SK-N-SH treated with all-trans-retinoic acid at 6 μM for 48 hours (cell line): ENCODE results near the gene NKD1.

Experiments used
- ATAC-seq: fragments of 200-7000 bp; cut with Tn5 transposase; 3 replicates; pipeline ENCODE4 v1.9.1; 2020; ENCODE audit warnings: mild to moderate bottlenecking, moderate library complexity
- ARNTL ChIP-seq: fragments of 450-650 bp; formaldehyde crosslinking; IDR thresholded peaks from 2 replicates; pipeline ENCODE4 v1.5.0; 2020; ENCODE audit warnings: low read depth, mild to moderate bottlenecking, moderate library complexity, borderline replicate concordance
- BACH2 ChIP-seq: fragments of 250-450 bp; sonication (Bioruptor Pico); IDR thresholded peaks from 2 replicates; pipeline ENCODE4 v1.9.0; 2021; ENCODE audit warnings: mild to moderate bottlenecking, borderline replicate concordance
- CREB5 ChIP-seq: fragments of 250-450 bp; sonication (Bioruptor Pico); IDR thresholded peaks from 2 replicates; pipeline ENCODE4 v1.5.1; 2020; ENCODE audit warnings: low read depth, mild to moderate bottlenecking, moderate library complexity
- CSDC2 ChIP-seq: fragments of 250-450 bp; sonication (Bioruptor Pico); IDR thresholded peaks from 2 replicates; pipeline ENCODE4 v1.5.0; 2020; ENCODE audit warnings: mild to moderate bottlenecking, moderate library complexity
- ESRRG ChIP-seq: fragments of 250-450 bp; sonication (Bioruptor Pico); IDR thresholded peaks from 2 replicates; pipeline ENCODE4 v1.6.1; 2021; ENCODE audit warnings: mild to moderate bottlenecking
- OSR1 ChIP-seq: fragments of 250-450 bp; sonication (Bioruptor Pico); IDR thresholded peaks from 2 replicates; pipeline ENCODE4 v1.8.0; 2022; ENCODE audit warnings: moderate library complexity, mild to moderate bottlenecking, inconsistent platforms
- POU6F1 ChIP-seq: fragments of 250-450 bp; sonication (Bioruptor Pico); IDR thresholded peaks from 2 replicates; pipeline ENCODE4 v1.8.0; 2021; ENCODE audit warnings: low read depth, mild to moderate bottlenecking, moderate library complexity, borderline replicate concordance
- RARB ChIP-seq: fragments of 250-450 bp; sonication (Bioruptor Pico); IDR thresholded peaks from 2 replicates; pipeline ENCODE4 v1.8.0; 2021; ENCODE audit warnings: mild to moderate bottlenecking, moderate library complexity
- SNAI2 ChIP-seq: fragments of 250-450 bp; sonication (Bioruptor Pico); IDR thresholded peaks from 2 replicates; pipeline ENCODE4 v1.5.0; 2020; ENCODE audit warnings: mild to moderate bottlenecking, moderate library complexity
- TCF4 ChIP-seq: fragments of 250-450 bp; sonication (Bioruptor Pico); IDR thresholded peaks from 2 replicates; pipeline ENCODE4 v1.8.0; 2021; ENCODE audit warnings: mild to moderate bottlenecking, moderate library complexity, borderline replicate concordance
- TOX ChIP-seq: fragments of 250-450 bp; sonication (Bioruptor Pico); IDR thresholded peaks from 2 replicates; pipeline ENCODE4 v1.8.0; 2021; ENCODE audit warnings: mild to moderate bottlenecking, moderate library complexity, borderline replicate concordance
- TSHZ2 ChIP-seq: fragments of 250-450 bp; sonication (Bioruptor Pico); IDR thresholded peaks from 2 replicates; pipeline ENCODE4 v1.5.0; 2020; ENCODE audit warnings: mild to moderate bottlenecking, moderate library complexity
- ZC3H10 ChIP-seq: fragments of 250-450 bp; sonication (Bioruptor Pico); IDR thresholded peaks from 2 replicates; pipeline ENCODE4 v1.5.1; 2021; ENCODE audit warnings: mild to moderate bottlenecking, moderate library complexity
- ZFP3 ChIP-seq: fragments of 250-450 bp; sonication (Bioruptor Pico); IDR thresholded peaks from 2 replicates; pipeline ENCODE4 v1.5.0; 2020; ENCODE audit warnings: mild to moderate bottlenecking, moderate library complexity
- ZFP30 ChIP-seq: fragments of 450-650 bp; formaldehyde crosslinking; IDR thresholded peaks from 2 replicates; pipeline ENCODE4 v1.5.0; 2022; ENCODE audit warnings: mild to moderate bottlenecking, moderate library complexity
- ZNF565 ChIP-seq: fragments of 450-650 bp; formaldehyde crosslinking; conservative IDR thresholded peaks from 2 replicates; pipeline ENCODE4 v1.5.0; 2020; ENCODE audit warnings: low read depth, mild to moderate bottlenecking, moderate library complexity
- ZNF70 ChIP-seq: fragments of 450-650 bp; formaldehyde crosslinking; IDR thresholded peaks from 2 replicates; pipeline ENCODE4 v1.5.0; 2020; ENCODE audit warnings: mild to moderate bottlenecking, moderate library complexity
- TF ChIP-seq, protein P1 (sequence below): fragments of 250-450 bp; sonication (Bioruptor Pico); IDR thresholded peaks from 2 replicates; pipeline ENCODE4 v1.5.1; 2021; ENCODE audit warnings: mild to moderate bottlenecking, moderate library complexity

NKD1 gene

DNA sequence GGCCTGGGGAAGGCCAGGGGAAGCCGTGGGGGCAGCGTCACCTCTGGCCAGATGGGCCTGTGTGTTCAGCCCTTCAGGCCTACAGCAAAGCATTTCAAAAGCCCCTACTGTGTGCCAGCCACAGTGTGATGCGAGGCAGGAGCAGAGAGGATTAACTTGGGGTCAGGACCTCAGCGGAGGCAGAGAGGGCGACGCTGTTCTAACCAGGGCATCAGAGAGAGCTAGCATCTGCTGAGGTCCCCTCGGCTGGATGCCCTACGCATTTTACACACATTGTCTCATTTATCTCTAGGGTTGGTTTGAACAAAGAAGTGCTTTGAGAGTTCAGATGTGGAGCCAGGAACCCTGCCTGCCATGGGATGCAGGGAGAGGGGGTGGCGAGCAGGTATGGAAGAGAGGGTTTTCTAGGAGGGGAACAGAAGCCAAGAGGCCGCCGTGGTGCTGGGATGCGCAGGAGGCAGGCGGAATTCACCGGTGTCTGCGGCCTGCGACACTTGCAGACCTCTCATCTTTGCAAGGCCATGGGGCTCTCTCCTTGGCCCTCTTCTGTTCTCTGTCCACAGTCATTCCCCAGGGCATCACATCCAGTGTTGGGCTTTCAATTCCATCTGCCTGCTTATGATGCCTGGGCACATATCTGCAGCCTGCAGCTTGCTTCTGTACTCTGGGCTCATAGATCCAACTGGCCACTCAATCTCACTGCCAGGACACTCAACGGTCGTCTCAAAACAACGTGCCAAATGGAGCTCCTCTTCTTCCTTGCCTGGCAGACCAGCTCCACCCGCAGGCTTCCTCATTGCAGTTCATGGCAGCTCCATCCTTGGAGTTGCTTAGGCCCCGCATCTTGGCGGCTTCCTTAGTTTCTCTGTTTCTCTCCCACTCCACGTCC is 8.1 kb upstream of the NKD1 start:
- TF ChIP-seq TOX (CRISPR knock-in tag) (no peak), ESRRG (no peak), RARB (CRISPR knock-in tag) (no peak), BACH2 (CRISPR knock-in tag) (no peak), ARNTL (CRISPR knock-in tag) (no peak), CREB5 (CRISPR knock-in tag) (no peak), ZC3H10 (CRISPR knock-in tag) (no peak), ZFP30 (CRISPR knock-in tag) (no peak)
- no peak for ATAC-seq

GRCh38 chr16:50540711-50541007 is 7.5 kb upstream of the NKD1 start:
- ATAC-seq, result no peak

GRCh38 chr16:50542703-50543102 is 5.5 kb upstream of the NKD1 start:
- TF ChIP-seq BACH2 (CRISPR knock-in tag) (no peak), ZFP3 (CRISPR knock-in tag) (no peak), CSDC2 (CRISPR knock-in tag) (no peak), ZC3H10 (CRISPR knock-in tag) (no peak), ARNTL (CRISPR knock-in tag) (no peak), SNAI2 (CRISPR knock-in tag) (no peak), TOX (CRISPR knock-in tag) (no peak), TSHZ2 (CRISPR knock-in tag) (no peak), ZFP30 (CRISPR knock-in tag) (no peak), ZNF565 (CRISPR knock-in tag) (no peak), POU6F1 (CRISPR knock-in tag) (no peak)
- no peak for ATAC-seq

More at GRCh38 chr16:50540711-50541007, 7.5 kb upstream of the NKD1 start:
- TF ChIP-seq ARNTL (CRISPR knock-in tag) (no peak), ZC3H10 (CRISPR knock-in tag) (no peak), ZNF70 (CRISPR knock-in tag) (no peak), CSDC2 (CRISPR knock-in tag) (no peak), POU6F1 (CRISPR knock-in tag) (no peak), TOX (CRISPR knock-in tag) (no peak), TCF4 (no peak), ZFP30 (CRISPR knock-in tag) (no peak), OSR1 (CRISPR knock-in tag) (no peak)
- TF ChIP-seq, protein P1, sequence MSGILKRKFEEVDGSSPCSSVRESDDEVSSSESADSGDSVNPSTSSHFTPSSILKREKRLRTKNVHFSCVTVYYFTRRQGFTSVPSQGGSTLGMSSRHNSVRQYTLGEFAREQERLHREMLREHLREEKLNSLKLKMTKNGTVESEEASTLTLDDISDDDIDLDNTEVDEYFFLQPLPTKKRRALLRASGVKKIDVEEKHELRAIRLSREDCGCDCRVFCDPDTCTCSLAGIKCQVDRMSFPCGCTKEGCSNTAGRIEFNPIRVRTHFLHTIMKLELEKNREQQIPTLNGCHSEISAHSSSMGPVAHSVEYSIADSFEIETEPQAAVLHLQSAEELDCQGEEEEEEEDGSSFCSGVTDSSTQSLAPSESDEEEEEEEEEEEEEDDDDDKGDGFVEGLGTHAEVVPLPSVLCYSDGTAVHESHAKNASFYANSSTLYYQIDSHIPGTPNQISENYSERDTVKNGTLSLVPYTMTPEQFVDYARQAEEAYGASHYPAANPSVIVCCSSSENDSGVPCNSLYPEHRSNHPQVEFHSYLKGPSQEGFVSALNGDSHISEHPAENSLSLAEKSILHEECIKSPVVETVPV (CRISPR knock-in tag), result no peak
